ENCODE data around the gene COX11.

COX11 gene

DNA sequence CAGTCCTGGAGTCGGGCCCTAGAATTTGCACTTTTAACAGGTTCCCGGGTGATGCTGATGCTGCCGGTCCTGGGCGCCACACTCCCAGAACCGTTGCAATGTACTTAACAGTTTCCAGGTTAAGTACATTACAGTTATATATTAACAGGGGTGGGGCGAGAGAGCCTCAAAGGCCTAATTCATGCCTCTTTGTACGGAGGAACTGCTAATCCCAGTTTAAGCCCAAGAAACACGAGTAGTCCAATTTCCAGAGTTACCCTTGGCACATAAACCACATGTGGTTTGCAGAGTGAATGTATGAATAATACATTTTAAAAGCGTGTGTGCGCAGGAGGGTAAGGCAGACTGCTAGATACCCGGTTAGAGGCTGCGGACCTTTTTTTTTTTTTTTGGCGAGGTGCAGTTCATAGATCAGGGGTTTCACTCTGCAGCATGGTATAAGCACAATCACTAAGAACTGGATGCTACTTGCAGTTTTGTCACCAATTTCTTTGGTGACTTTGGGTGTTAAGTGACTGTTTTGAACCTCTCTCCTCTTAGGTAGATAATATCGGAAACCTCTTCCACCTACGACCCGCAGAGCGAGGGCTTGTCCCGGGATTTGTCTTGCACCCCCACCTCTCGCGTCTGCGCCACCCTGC, 713 bp downstream of the COX11 start:
- no peak for DNase-seq

DNA sequence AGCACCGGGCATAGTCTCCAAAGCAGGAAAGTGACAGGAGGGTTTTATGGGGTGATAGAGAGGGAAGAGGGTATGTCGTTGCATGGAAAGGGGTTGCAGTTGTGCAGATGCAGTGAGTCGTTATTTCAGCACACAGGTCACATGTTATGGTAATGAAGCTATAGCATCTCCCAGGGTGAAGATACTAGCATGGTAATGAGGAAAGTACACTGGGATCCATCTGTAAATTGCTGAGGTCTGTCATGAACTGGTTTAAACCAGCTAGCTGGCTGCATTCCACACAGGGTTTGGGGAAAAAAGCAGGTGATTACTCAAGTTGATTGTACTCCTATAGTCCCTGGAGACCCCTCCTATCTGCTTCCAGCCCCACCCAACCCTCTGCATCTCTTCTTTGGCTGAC, 11.7 kb downstream of the COX11 start:
- no peak for DNase-seq

DNA sequence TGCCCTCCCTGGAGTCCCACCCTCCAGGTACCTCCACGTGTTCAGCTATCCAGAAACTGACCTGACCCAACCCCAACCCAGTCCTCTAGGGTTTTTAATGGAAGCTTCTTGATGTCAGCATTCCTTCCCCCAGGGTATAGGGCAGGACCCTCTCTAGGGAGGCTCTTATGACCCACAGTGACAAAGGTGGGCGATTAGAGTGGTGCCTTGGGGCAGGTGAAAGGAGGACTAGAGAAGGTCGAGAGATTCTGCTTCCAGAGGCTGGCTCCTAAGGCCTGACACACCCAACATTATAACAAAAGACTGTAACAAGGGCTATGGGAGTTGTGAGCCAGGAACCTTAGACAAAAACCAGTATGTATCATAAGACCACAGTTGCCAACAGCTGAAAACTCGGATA, 17.2 kb downstream of the COX11 start:
- no peak for DNase-seq

GRCh38 chr17:54950116-54950515, 18.3 kb downstream of the COX11 start:
- no peak for DNase-seq

- no peak for DNase-seq
Observed at GRCh38 chr17:54948380-54948779, 20.1 kb downstream of the COX11 start.

GRCh38 chr17:54947396-54947795, 21.1 kb downstream of the COX11 start:
- DNase-seq = no peak

- no peak for DNase-seq
Observed at GRCh38 chr17:54945671-54946070, 22.8 kb downstream of the COX11 start.

DNA sequence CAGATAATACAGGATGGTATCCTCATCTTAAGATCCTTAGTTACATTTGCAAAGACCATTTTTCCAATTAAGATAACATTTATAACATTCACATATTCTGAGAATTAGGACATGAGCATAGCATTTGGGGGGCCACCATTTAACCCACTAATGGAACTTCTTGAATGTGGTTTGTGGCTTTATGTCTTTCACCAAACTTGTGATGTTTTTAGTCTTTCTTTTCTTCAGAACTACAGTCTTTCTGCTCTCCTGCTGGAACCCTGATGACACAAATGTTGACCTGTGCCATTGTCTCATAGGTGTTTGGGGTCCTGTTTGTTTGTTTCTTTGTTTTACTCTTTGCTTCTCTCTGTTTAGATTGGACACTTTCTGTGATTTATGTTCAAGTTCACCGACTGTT, 23.2 kb downstream of the COX11 start:
- DNase-seq = no peak

- DNase-seq = no peak
Observed at GRCh38 chr17:54944796-54945195, 23.7 kb downstream of the COX11 start.

GRCh38 chr17:54941285-54941684, 27.2 kb downstream of the COX11 start:
- no peak for DNase-seq

DNA sequence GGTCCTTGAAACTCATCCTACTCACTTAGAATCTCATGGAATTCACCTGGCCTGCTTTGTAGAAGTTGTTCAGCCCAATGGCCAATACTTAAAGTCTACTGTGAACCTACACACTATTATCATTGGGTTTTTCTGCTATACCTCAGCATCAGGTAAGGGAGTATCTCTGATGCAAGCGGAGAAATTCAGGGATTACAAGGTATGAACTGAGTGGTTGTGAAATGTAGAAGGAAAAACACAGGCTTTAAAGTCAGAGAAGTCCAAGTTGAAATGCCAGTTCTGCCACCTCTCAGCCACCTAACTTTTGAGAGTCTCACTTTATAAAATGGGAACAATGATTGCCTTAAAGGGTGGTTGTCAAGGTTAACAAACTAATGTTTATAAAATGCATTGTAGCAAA, 31.0 kb downstream of the COX11 start:
- DNase-seq = no peak

DNA sequence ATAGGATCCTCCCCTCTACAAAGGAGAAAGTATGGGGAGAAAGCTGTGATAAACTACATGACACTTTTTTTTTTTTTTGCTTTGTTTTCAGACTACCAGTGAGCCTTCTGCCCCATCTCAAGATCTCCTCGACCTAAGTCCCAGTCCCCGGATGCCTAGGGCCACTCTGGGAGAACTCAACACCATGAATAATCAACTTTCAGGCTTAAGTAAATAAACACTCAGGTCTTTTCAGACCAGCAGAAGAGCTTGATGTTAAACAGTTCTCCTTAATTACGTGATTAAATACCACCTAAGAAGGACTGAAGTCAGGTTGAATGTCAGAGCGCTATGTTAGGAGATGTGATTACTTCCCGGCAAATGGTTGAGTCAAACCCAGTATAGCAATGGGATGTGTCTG, 31.4 kb downstream of the COX11 start:
- no peak for DNase-seq

DNA sequence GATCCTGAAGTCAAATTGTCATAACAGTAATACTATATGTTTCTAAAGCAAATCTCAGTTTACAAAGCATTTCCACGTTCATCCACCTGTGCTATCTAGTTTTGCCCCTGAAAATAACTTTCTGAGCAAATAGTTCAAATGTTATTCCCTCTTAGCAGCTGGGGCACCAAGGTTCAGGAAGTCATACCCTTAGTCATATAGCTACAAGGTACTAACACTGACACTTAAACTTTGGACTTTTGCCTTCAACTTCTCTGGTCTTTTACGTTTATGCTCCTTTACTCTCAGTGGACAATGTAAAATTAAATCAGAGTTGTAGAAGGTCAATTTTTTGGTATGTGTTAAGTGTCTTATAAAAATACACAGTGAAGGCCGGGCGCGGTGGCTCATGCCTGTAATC, 33.0 kb downstream of the COX11 start:
- no peak for DNase-seq

DNA sequence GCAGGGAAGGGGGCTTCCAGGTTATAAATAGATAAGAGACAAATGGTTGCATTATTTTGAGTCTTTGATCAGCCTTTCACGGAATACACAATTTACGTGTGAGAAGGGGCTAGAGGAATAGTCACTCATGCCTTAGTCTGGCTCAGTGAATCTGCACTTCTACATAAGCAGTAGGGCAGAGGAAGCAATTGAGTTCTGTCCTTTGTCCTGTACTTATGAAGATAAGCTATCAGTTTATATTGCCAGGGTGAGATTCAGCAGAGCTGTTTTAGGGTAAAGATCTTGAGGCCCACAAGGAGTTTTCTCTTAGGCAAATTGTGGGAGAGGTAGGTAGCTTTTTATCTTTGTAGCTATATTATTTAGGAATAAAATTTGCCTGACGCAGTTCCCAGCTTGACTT, 34.5 kb downstream of the COX11 start:
- no peak for DNase-seq

- no peak for DNase-seq
Observed at GRCh38 chr17:54932711-54933110, 35.7 kb downstream of the COX11 start.

GRCh38 chr17:54927525-54927924, 40.9 kb downstream of the COX11 start:
- no peak for DNase-seq

GRCh38 chr17:54924405-54924804, 44.0 kb downstream of the COX11 start:
- DNase-seq = no peak

GRCh38 chr17:54920819-54921218, 47.6 kb downstream of the COX11 start:
- no peak for DNase-seq

DNA sequence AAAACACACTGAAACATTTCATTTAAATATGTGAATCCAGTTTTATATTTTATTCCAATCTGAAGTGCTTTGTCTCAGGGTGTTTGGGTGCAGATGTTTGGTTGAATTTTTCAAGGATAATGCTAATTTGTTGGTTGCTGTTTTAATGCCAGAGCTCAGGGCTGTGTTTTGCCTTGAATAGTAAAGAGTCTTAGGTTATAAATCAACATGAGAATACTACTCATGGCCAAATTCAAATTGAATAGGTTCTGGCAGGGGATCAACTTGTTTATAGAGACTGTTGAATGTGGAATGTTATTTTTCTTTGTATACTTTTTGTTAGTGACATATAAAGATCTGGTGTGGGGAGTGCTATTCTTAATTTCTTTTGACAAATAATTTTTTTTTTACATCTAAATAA, 49.0 kb downstream of the COX11 start:
- no peak for DNase-seq

- DNase-seq = no peak
Observed at GRCh38 chr17:54916721-54917120, 51.7 kb downstream of the COX11 start.
